OCI-LY3 (cell line): ENCODE data around the gene GRIN2A.

Experiments used
- H2AFZ ChIP-seq: fragments of 200-600, 300-600 bp; shearing (Covaris generic); 2 replicates; pipeline ENCODE4 v1.6.0; 2014; ENCODE audit warnings: antibody characterized with exemption, low read depth, low read length
- H3K27ac ChIP-seq: fragments of 200-600, 300-600 bp; sonication (generic); 2 replicates; pipeline ENCODE4 v1.5.1; 2014; ENCODE audit warnings: mild to moderate bottlenecking, low read length, moderate library complexity, mixed read lengths
- H3K27me3 ChIP-seq: fragments of 200-600, 300-600 bp; sonication (generic); 2 replicates; pipeline ENCODE4 v1.6.1; 2014; ENCODE audit warnings: low read depth, low read length, mixed read lengths
- H3K36me3 ChIP-seq: fragments of 200-600, 300-600 bp; sonication (generic); replicated peaks from 2 replicates; pipeline ENCODE3; 2014; ENCODE audit warnings: low read depth, low read length, mixed read lengths
- H3K4me1 ChIP-seq: fragments of 300-600, 200-600 bp; sonication (generic); 2 replicates; pipeline ENCODE4 v1.6.1; 2014; ENCODE audit warnings: low read length, mixed read lengths
- H3K4me2 ChIP-seq: fragments of 200-600, 300-600 bp; sonication (generic); 2 replicates; pipeline ENCODE4 v1.6.1; 2014; ENCODE audit warnings: low read length, mixed read lengths
- H3K4me3 ChIP-seq: fragments of 300-600, 200-600 bp; sonication (generic); 2 replicates; pipeline ENCODE4 v1.5.1; 2014; ENCODE audit warnings: antibody characterized with exemption, mild to moderate bottlenecking, low read length, moderate library complexity
- H3K79me2 ChIP-seq: fragments of 300-600, 200-600 bp; shearing (Covaris generic); 2 replicates; pipeline ENCODE4 v1.6.1; 2014; ENCODE audit warnings: mild to moderate bottlenecking, low read length, mixed read lengths
- H3K9ac ChIP-seq: fragments of 300-600, 200-600 bp; shearing (Covaris generic); 2 replicates; pipeline ENCODE4 v1.6.0; 2014; ENCODE audit warnings: mild to moderate bottlenecking, low read length, moderate library complexity
- H3K9me3 ChIP-seq: fragments of 200-600, 300-600 bp; shearing (Covaris generic); 2 replicates; pipeline ENCODE4 v1.6.1; 2014; ENCODE audit warnings: low read length, mixed read lengths; ENCODE audit not compliant: insufficient read depth
- H4K20me1 ChIP-seq: fragments of 200-600, 300-600 bp; sonication (generic); 2 replicates; pipeline ENCODE4 v1.6.1; 2016; ENCODE audit warnings: low read length, mixed read lengths; ENCODE audit not compliant: insufficient read depth
- EZH2phosphoT487 ChIP-seq: fragments of 200-600 bp; shearing (Covaris generic); IDR thresholded peaks from 2 replicates; pipeline ENCODE4 v1.6.1; 2018; ENCODE audit warnings: antibody characterized with exemption, mixed run types, low read depth
- TF ChIP-seq, protein P1 (sequence below): fragments of 200-600, 300-600 bp; sonication (generic); IDR thresholded peaks from 2 replicates; pipeline ENCODE4 v1.5.1; 2014; ENCODE audit warnings: antibody characterized with exemption, low read length, low read depth

GRIN2A gene

DNA sequence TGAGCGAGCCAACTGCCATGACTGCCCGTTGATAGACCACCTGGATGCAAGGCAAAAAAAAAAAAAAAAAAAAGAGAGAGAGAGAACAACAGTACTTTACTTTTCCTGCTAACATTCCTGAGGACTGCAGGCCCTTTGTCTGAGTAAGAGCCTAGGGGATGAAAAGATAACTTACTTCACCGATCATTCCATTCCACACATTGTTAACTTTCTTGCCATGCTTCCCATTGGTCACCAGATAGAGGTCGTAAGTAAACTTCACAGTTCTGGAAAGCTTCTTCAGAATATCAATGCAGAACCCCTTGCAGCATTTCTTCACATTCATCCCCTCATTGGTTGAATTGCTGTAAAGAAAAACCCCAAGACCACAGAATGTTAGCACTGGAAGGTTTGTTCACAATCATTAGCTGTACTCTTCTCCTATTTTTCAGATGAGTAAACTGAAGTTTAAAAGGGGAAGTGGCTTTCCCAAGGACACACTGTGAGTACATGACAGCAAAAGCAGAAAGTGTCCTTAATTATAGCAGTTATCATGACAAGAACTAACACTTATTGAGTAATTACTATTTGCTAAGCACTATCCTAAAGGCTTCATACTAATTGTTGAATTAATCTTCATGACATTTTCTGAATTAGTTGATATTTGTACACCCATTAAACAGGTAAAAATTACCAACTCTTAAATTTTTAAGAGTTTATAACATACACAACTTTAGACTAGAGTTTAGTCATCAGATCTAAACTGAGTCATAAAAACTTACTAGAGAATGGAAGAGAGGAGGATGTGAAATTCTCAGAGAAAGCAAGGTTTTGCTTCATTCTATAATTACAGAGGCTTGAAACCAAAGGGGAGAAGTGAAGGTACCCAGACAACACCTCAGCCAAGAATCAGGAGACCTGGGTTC lies 341.2 kb downstream of the GRIN2A start:
- H3K9me3 ChIP-seq = peaks cover 14% of the 10 kb centered on the region; the same call in 1 of the 2 replicates
- TF ChIP-seq, protein P1, sequence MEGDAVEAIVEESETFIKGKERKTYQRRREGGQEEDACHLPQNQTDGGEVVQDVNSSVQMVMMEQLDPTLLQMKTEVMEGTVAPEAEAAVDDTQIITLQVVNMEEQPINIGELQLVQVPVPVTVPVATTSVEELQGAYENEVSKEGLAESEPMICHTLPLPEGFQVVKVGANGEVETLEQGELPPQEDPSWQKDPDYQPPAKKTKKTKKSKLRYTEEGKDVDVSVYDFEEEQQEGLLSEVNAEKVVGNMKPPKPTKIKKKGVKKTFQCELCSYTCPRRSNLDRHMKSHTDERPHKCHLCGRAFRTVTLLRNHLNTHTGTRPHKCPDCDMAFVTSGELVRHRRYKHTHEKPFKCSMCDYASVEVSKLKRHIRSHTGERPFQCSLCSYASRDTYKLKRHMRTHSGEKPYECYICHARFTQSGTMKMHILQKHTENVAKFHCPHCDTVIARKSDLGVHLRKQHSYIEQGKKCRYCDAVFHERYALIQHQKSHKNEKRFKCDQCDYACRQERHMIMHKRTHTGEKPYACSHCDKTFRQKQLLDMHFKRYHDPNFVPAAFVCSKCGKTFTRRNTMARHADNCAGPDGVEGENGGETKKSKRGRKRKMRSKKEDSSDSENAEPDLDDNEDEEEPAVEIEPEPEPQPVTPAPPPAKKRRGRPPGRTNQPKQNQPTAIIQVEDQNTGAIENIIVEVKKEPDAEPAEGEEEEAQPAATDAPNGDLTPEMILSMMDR = 0 out of 2 replicates have a peak, but pooled peaks have one; percentile 8
- no peak for TF ChIP-seq EZH2phosphoT487
- H3K27me3 ChIP-seq = no peaks in the 10 kb centered on the region
- H2AFZ ChIP-seq = no peak overlapping the region
- H3K4me2 ChIP-seq = peak overlapping the region; percentile 70
- peaks cover 65% of the 10 kb centered on the region for H3K4me1 ChIP-seq
- H3K27ac ChIP-seq = peak overlapping the region; percentile 96
- H3K36me3 ChIP-seq = peaks cover 17% of the 10 kb centered on the region
- H3K4me3 ChIP-seq = peak overlapping the region; percentile 59
- H3K9ac ChIP-seq = peak overlapping the region; percentile 75
- no peaks in the 10 kb centered on the region for H4K20me1 ChIP-seq
- H3K79me2 ChIP-seq = no peaks in the 10 kb centered on the region

DNA sequence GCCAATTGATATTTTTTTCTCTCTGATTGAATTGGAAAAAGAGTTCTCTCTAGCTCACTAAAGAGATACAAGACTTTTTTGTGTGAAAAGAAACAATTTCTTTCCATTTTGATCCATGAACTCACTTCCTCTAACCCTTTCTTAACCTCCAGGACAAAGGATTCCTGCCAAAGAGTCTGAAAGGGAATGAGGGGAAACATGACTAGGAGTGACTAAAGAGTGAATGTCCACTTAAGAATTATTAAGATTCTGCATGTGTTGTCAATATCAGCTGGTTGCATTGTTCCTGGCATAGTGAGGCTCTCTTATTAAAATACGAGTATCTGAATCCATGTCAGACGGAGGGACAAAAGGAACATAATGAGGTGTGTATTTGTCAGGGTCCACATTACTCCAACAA lies 344.7 kb downstream of the GRIN2A start:
- Histone ChIP-seq H3K27me3 (no peaks in the 10 kb centered on the region), H3K27ac (no peak overlapping the region), H3K4me1 (peaks cover 32% of the 10 kb centered on the region), H3K79me2 (no peaks in the 10 kb centered on the region), H3K4me3 (no peak overlapping the region), H3K4me2 (no peak overlapping the region), H3K9me3 (peaks cover 14% of the 10 kb centered on the region; the same call in 1 of the 2 replicates), H2AFZ (no peak overlapping the region), H3K9ac (no peak overlapping the region), H3K36me3 (peaks cover 20% of the 10 kb centered on the region), H4K20me1 (no peaks in the 10 kb centered on the region)
- TF ChIP-seq, protein P1 = no peak
- TF ChIP-seq EZH2phosphoT487 = no peak

DNA sequence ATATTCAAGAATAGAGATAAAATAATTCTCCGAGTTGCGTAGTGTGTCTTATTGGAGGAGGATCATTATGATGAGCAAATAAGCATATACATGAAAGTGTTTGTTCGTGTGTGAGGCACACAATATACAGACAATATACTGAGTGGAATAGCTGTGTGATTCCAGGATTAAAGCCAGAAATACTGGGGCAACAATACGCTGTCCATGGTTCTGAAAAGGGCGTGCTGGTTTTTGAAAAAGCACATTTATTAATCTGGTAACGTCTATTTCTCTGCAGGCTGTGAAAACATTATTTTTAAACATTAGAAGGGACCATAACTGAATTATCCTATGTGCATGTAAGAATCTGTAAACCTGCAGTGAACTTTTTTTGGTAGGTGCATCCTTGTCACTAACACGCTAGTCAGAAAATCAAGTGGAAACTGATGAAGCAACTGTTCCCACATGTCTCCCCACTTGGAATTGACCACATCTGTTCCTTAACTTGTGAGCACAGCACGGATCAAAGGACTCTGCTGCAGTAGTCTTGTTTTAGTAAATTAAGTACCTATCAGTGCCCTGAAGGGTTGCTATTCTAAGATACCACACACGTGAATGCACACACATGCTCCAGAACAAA lies 346.0 kb downstream of the GRIN2A start:
- Histone ChIP-seq H3K36me3 (peaks cover 22% of the 10 kb centered on the region), H2AFZ (no peak overlapping the region)

More for the DNA sequence above, 346.0 kb downstream of the GRIN2A start:
- H3K4me2 ChIP-seq = no peak overlapping the region
- H3K79me2 ChIP-seq = no peaks in the 10 kb centered on the region
- H3K9me3 ChIP-seq = peaks cover 14% of the 10 kb centered on the region; the same call in 1 of the 2 replicates
- H4K20me1 ChIP-seq = no peaks in the 10 kb centered on the region
- H3K27me3 ChIP-seq = no peaks in the 10 kb centered on the region
- no peak overlapping the region for H3K9ac ChIP-seq
- TF ChIP-seq EZH2phosphoT487 = no peak
- TF ChIP-seq, protein P1 = no peak
- H3K4me3 ChIP-seq = no peak overlapping the region
- no peak overlapping the region for H3K27ac ChIP-seq
- peaks cover 20% of the 10 kb centered on the region for H3K4me1 ChIP-seq
